B cell (primary cell): ENCODE results near the gene XPO6.

ENCODE experiments used
- CTCF ChIP-seq: fragments of 200-600 bp; IDR thresholded peaks from one replicate; pipeline ENCODE4 v1.8.0; 2022; ENCODE audit warnings: antibody characterized with exemption, mild to moderate bottlenecking
- EZH2 ChIP-seq: IDR thresholded peaks from 2 replicates; pipeline ENCODE4 v1.6.1; 2012; ENCODE audit warnings: borderline replicate concordance, low read depth, mild to moderate bottlenecking, moderate library complexity, low read length; ENCODE audit not compliant: insufficient read depth, poor library complexity, severe bottlenecking

- TF ChIP-seq CTCF (no peak), EZH2 (no peak)
These were observed 114.5 kb downstream of the XPO6 start for GRCh38 chr16:28096983-28097899.
